ENCODE data around the gene TJP3.

Gene TJP3

GRCh38 chr19:3740431-3740830, 32.2 kb downstream of the TJP3 start:
- H2BK5ac ChIP-seq (ENCODE audit: low read length) = no peak overlapping the region
- no peaks in the 10 kb centered on the region for H3K4me1 ChIP-seq (ENCODE audit: control insufficient read depth in 2 of 2, insufficient read depth in 1 of 2, low read depth in 1 of 2, low read length in 2 of 2)
- no peak overlapping the region for H2BK12ac ChIP-seq (ENCODE audit: low read length)
- H2BK15ac ChIP-seq (ENCODE audit: low read length) = no peak overlapping the region
- H2BK120ac ChIP-seq (ENCODE audit: low read depth, low read length) = no peak overlapping the region
- no peak overlapping the region for H3K27ac ChIP-seq (replicated peaks; ENCODE audit: low read length)
- H3K4me3 ChIP-seq (ENCODE audit: low read length in 2 of 2) = no peak overlapping the region
- no peak overlapping the region for H3K14ac ChIP-seq (ENCODE audit: low read length)
- H3K9me3 ChIP-seq (replicated peaks in 1 of 2; ENCODE audit: control insufficient read depth in 2 of 2, insufficient read depth in 1 of 2, low read depth in 1 of 2, low read length in 2 of 2) = no peaks in the 10 kb centered on the region
- H4K8ac ChIP-seq (ENCODE audit: low read depth, low read length) = no peak overlapping the region
- no peak overlapping the region for H4K91ac ChIP-seq (ENCODE audit: low read depth, low read length, poor library complexity)
- no peak overlapping the region for H3K18ac ChIP-seq (ENCODE audit: low read length)
- no peaks in the 10 kb centered on the region for H3K36me3 ChIP-seq (replicated peaks in 1 of 2; ENCODE audit: control insufficient read depth in 2 of 2, insufficient read depth in 2 of 2, low read length in 2 of 2)
- no peaks in the 10 kb centered on the region for H3K27me3 ChIP-seq (ENCODE audit: control insufficient read depth in 3 of 3, insufficient read depth in 3 of 3, low read depth in 1 of 3, low read length in 3 of 3)
- H3K4me2 ChIP-seq (ENCODE audit: insufficient read depth, low read length, poor library complexity, severe bottlenecking) = no peak overlapping the region
- peak overlapping the region; percentile 84 for H2AK5ac ChIP-seq (ENCODE audit: low read depth, low read length)
- no peaks in the 10 kb centered on the region for H3K79me1 ChIP-seq (ENCODE audit: low read depth, low read length)
- H2AFZ ChIP-seq (ENCODE audit: low read length) = no peak overlapping the region
- no CpG with 5 or more reads among the region's 24 CpGs for WGBS, 2 donors (ENCODE audit: extremely low coverage in 2 of 2, insufficient read length in 2 of 2, insufficient replicate concordance in 1 of 2)
- no peak for DNase-seq (ENCODE audit: low spot score)
- H3K9ac ChIP-seq (ENCODE audit: low read depth, low read length, poor library complexity) = no peak overlapping the region
- H3K23ac ChIP-seq (ENCODE audit: low read depth, low read length, poor library complexity) = peak overlapping the region; percentile 55
- H3K4ac ChIP-seq (ENCODE audit: low read length) = no peak overlapping the region

GRCh38 chr19:3743486-3743885, 35.3 kb downstream of the TJP3 start:
- no peak overlapping the region for H3K4ac ChIP-seq (ENCODE audit: low read length)
- peaks cover 2% of the 10 kb centered on the region for H3K79me1 ChIP-seq (ENCODE audit: low read depth, low read length)
- H2BK12ac ChIP-seq (ENCODE audit: low read length) = no peak overlapping the region
- H3K36me3 ChIP-seq (replicated peaks in 1 of 2; ENCODE audit: control insufficient read depth in 2 of 2, insufficient read depth in 2 of 2, low read length in 2 of 2) = no peaks in the 10 kb centered on the region
- H3K18ac ChIP-seq (ENCODE audit: low read length) = no peak overlapping the region
- H2AFZ ChIP-seq (ENCODE audit: low read length) = no peak overlapping the region
- H2BK15ac ChIP-seq (ENCODE audit: low read length) = no peak overlapping the region
- H3K27me3 ChIP-seq (ENCODE audit: control insufficient read depth in 3 of 3, insufficient read depth in 3 of 3, low read depth in 1 of 3, low read length in 3 of 3) = no peaks in the 10 kb centered on the region
- H3K4me2 ChIP-seq (ENCODE audit: insufficient read depth, low read length, poor library complexity, severe bottlenecking) = no peak overlapping the region
- no peak overlapping the region for H3K27ac ChIP-seq (replicated peaks; ENCODE audit: low read length)
- no peak overlapping the region for H3K4me3 ChIP-seq (ENCODE audit: low read length in 2 of 2)
- H4K8ac ChIP-seq (ENCODE audit: low read depth, low read length) = no peak overlapping the region
- no peak overlapping the region for H3K9ac ChIP-seq (ENCODE audit: low read depth, low read length, poor library complexity)
- no peak overlapping the region for H2BK120ac ChIP-seq (ENCODE audit: low read depth, low read length)
- no peak overlapping the region for H2AK5ac ChIP-seq (ENCODE audit: low read depth, low read length)
- H3K9me3 ChIP-seq (replicated peaks in 1 of 2; ENCODE audit: control insufficient read depth in 2 of 2, insufficient read depth in 1 of 2, low read depth in 1 of 2, low read length in 2 of 2) = no peaks in the 10 kb centered on the region
- H2BK5ac ChIP-seq (ENCODE audit: low read length) = no peak overlapping the region
- H4K91ac ChIP-seq (ENCODE audit: low read depth, low read length, poor library complexity) = no peak overlapping the region
- no peak overlapping the region for H3K14ac ChIP-seq (ENCODE audit: low read length)
- no peak overlapping the region for H3K23ac ChIP-seq (ENCODE audit: low read depth, low read length, poor library complexity)
- DNase-seq (ENCODE audit: low spot score) = no peak
- no CpG with 5 or more reads among the region's 2 CpGs for WGBS, 2 donors (ENCODE audit: extremely low coverage in 2 of 2, insufficient read length in 2 of 2, insufficient replicate concordance in 1 of 2)
- no peaks in the 10 kb centered on the region for H3K4me1 ChIP-seq (ENCODE audit: control insufficient read depth in 2 of 2, insufficient read depth in 1 of 2, low read depth in 1 of 2, low read length in 2 of 2)

- Histone ChIP-seq H3K27ac (replicated peaks; ENCODE audit: low read length) (no peak overlapping the region), H2BK12ac (ENCODE audit: low read length) (no peak overlapping the region), H2AFZ (ENCODE audit: low read length) (no peak overlapping the region), H3K4me3 (ENCODE audit: low read length in 2 of 2) (no peak overlapping the region), H3K36me3 (replicated peaks in 1 of 2; ENCODE audit: control insufficient read depth in 2 of 2, insufficient read depth in 2 of 2, low read length in 2 of 2) (peaks cover 6 to 9% of the 10 kb centered on the region in 2 donors), H2BK120ac (ENCODE audit: low read depth, low read length) (no peak overlapping the region), H3K4me2 (ENCODE audit: insufficient read depth, low read length, poor library complexity, severe bottlenecking) (no peak overlapping the region), H3K4ac (ENCODE audit: low read length) (no peak overlapping the region), H3K9ac (ENCODE audit: low read depth, low read length, poor library complexity) (no peak overlapping the region), H3K4me1 (ENCODE audit: control insufficient read depth in 2 of 2, insufficient read depth in 1 of 2, low read depth in 1 of 2, low read length in 2 of 2) (no peaks in the 10 kb centered on the region), H3K9me3 (replicated peaks in 1 of 2; ENCODE audit: control insufficient read depth in 2 of 2, insufficient read depth in 1 of 2, low read depth in 1 of 2, low read length in 2 of 2) (no peaks in the 10 kb centered on the region), H3K23ac (ENCODE audit: low read depth, low read length, poor library complexity) (no peak overlapping the region), H4K8ac (ENCODE audit: low read depth, low read length) (no peak overlapping the region), H2BK15ac (ENCODE audit: low read length) (no peak overlapping the region), H4K91ac (ENCODE audit: low read depth, low read length, poor library complexity) (no peak overlapping the region), H3K14ac (ENCODE audit: low read length) (no peak overlapping the region), H3K27me3 (ENCODE audit: control insufficient read depth in 3 of 3, insufficient read depth in 3 of 3, low read depth in 1 of 3, low read length in 3 of 3) (no peaks in the 10 kb centered on the region), H3K18ac (ENCODE audit: low read length) (no peak overlapping the region), H3K79me1 (ENCODE audit: low read depth, low read length) (peaks cover 2% of the 10 kb centered on the region), H2BK5ac (ENCODE audit: low read length) (no peak overlapping the region), H2AK5ac (ENCODE audit: low read depth, low read length) (no peak overlapping the region)
- DNase-seq (ENCODE audit: low spot score) = no peak
- no CpG with 5 or more reads among the region's 8 CpGs for WGBS, 2 donors (ENCODE audit: extremely low coverage in 2 of 2, insufficient read length in 2 of 2, insufficient replicate concordance in 1 of 2)
Measured at GRCh38 chr19:3745363-3746045, 37.3 kb downstream of the TJP3 start.

- Histone ChIP-seq H3K14ac (ENCODE audit: low read length) (no peak overlapping the region), H4K91ac (ENCODE audit: low read depth, low read length, poor library complexity) (no peak overlapping the region), H3K23ac (ENCODE audit: low read depth, low read length, poor library complexity) (no peak overlapping the region), H3K18ac (ENCODE audit: low read length) (no peak overlapping the region), H3K27me3 (ENCODE audit: control insufficient read depth in 3 of 3, insufficient read depth in 3 of 3, low read depth in 1 of 3, low read length in 3 of 3) (no peaks in the 10 kb centered on the region), H2AFZ (ENCODE audit: low read length) (no peak overlapping the region), H3K4ac (ENCODE audit: low read length) (no peak overlapping the region), H2BK5ac (ENCODE audit: low read length) (no peak overlapping the region), H4K8ac (ENCODE audit: low read depth, low read length) (peak overlapping the region; percentile 43), H3K4me2 (ENCODE audit: insufficient read depth, low read length, poor library complexity, severe bottlenecking) (no peak overlapping the region), H3K79me1 (ENCODE audit: low read depth, low read length) (peaks cover 2% of the 10 kb centered on the region), H2BK120ac (ENCODE audit: low read depth, low read length) (no peak overlapping the region), H3K27ac (replicated peaks; ENCODE audit: low read length) (no peak overlapping the region), H2BK15ac (ENCODE audit: low read length) (no peak overlapping the region), H3K36me3 (replicated peaks in 1 of 2; ENCODE audit: control insufficient read depth in 2 of 2, insufficient read depth in 2 of 2, low read length in 2 of 2) (peaks cover 10 to 12% of the 10 kb centered on the region in 2 donors), H3K4me3 (ENCODE audit: low read length in 2 of 2) (no peak overlapping the region), H3K9me3 (replicated peaks in 1 of 2; ENCODE audit: control insufficient read depth in 2 of 2, insufficient read depth in 1 of 2, low read depth in 1 of 2, low read length in 2 of 2) (no peaks in the 10 kb centered on the region), H3K9ac (ENCODE audit: low read depth, low read length, poor library complexity) (peak overlapping the region; percentile 21), H3K4me1 (ENCODE audit: control insufficient read depth in 2 of 2, insufficient read depth in 1 of 2, low read depth in 1 of 2, low read length in 2 of 2) (no peaks in the 10 kb centered on the region), H2BK12ac (ENCODE audit: low read length) (peak overlapping the region; percentile 31), H2AK5ac (ENCODE audit: low read depth, low read length) (no peak overlapping the region)
- WGBS, 2 donors (ENCODE audit: extremely low coverage in 2 of 2, insufficient read length in 2 of 2, insufficient replicate concordance in 1 of 2) = no CpG with 5 or more reads among the region's 31 CpGs
- DNase-seq (ENCODE audit: low spot score) = no peak
Measured at GRCh38 chr19:3746371-3747056, 38.3 kb downstream of the TJP3 start.
